Activated gamma-delta T cell treated with anti-CD3 and anti-CD28 coated beads, Interleukin-2, amount 50 U/mL, for 16 hours (primary cell): ENCODE results near the gene YEATS4.
A peak's percentile ranks its signal among the peaks of the same experiment; 100 is the strongest.
"Not testable (repeated sequence)": the region's sequence is repeated elsewhere in the genome, so short reads cannot be mapped to it uniquely, and the experiment has no call there.

Source experiments
- DNase-seq: peaks from one replicate; pipeline ENCODE4 v3.0.0-alpha.2; 2020; ENCODE audit warnings: low read depth

Gene YEATS4

GRCh38 chr12:69359531-69360347 lies at the start of gene YEATS4:
Gene YEATS4, plus strand, starts transcription at chr12:69359743. Its CDS starts 230 bp downstream, at chr12:69359973.
- DNase-seq = peak; percentile 74

- DNase-seq = no peak
Observed at GRCh38 chr12:69313209-69313608, 46.3 kb upstream of the YEATS4 start.

- not testable (repeated sequence) for DNase-seq
Observed at GRCh38 chr12:69316784-69317183, 42.8 kb upstream of the YEATS4 start.

GRCh38 chr12:69317233-69317632 lies 42.3 kb upstream of the YEATS4 start:
- DNase-seq = not testable (repeated sequence)

- DNase-seq = no peak
Observed at GRCh38 chr12:69318225-69318624, 41.3 kb upstream of the YEATS4 start.

- no peak for DNase-seq
Observed at GRCh38 chr12:69321351-69321750, 38.2 kb upstream of the YEATS4 start.

GRCh38 chr12:69324797-69325466 lies 34.6 kb upstream of the YEATS4 start:
- DNase-seq = no peak

GRCh38 chr12:69328426-69328825 lies 31.1 kb upstream of the YEATS4 start:
- DNase-seq = no peak

- no peak for DNase-seq
Observed at GRCh38 chr12:69329669-69330428, 29.7 kb upstream of the YEATS4 start.

- peak; percentile 42 for DNase-seq
Observed at GRCh38 chr12:69330475-69331473, 28.8 kb upstream of the YEATS4 start.

- no peak for DNase-seq
Observed at GRCh38 chr12:69331519-69331908, 28.0 kb upstream of the YEATS4 start.

- DNase-seq = no peak
Observed at GRCh38 chr12:69331909-69332684, 27.4 kb upstream of the YEATS4 start.

GRCh38 chr12:69332815-69333358 lies 26.7 kb upstream of the YEATS4 start:
- no peak for DNase-seq

- DNase-seq = no peak
Observed at GRCh38 chr12:69334158-69334557, 25.4 kb upstream of the YEATS4 start.

GRCh38 chr12:69337311-69338090 lies 22.0 kb upstream of the YEATS4 start:
- no peak for DNase-seq

GRCh38 chr12:69338120-69338859 lies 21.3 kb upstream of the YEATS4 start:
- no peak for DNase-seq

- DNase-seq = no peak
Observed at GRCh38 chr12:69338936-69339335, 20.6 kb upstream of the YEATS4 start.

GRCh38 chr12:69339999-69340398 lies 19.5 kb upstream of the YEATS4 start:
- DNase-seq = no peak

- DNase-seq = no peak
Observed at GRCh38 chr12:69341328-69341727, 18.2 kb upstream of the YEATS4 start.
